Left ventricle myocardium inferior (tissue), 1 donor: ENCODE data around the gene ANTXR2. TPM values are rescaled to one million over a fixed set of nuclear protein-coding genes. Genes with fewer than 3 reads are reported as not detected.

Source experiments
- DNase-seq: peaks from one replicate; pipeline ENCODE4 v3.0.0-alpha.2; 2020
- H3K27ac ChIP-seq: fragments of 200-600 bp; replicated peaks from 2 replicates; pipeline ENCODE4 v1.8.0; 2021
- H3K27me3 ChIP-seq: fragments of 200-600 bp; 2 replicates; pipeline ENCODE4 v1.8.0; 2021; ENCODE audit warnings: low read depth
- H3K36me3 ChIP-seq: fragments of 200-600 bp; 2 replicates; pipeline ENCODE4 v1.8.0; 2021
- H3K4me1 ChIP-seq: fragments of 200-600 bp; 2 replicates; pipeline ENCODE4 v1.8.0; 2021
- H3K4me3 ChIP-seq: fragments of 200-600 bp; 2 replicates; pipeline ENCODE4 v1.8.0; 2021; ENCODE audit warnings: mild to moderate bottlenecking, moderate library complexity
- H3K9me3 ChIP-seq: fragments of 200-600 bp; replicated peaks from 2 replicates; pipeline ENCODE4 v1.8.0; 2021
- CTCF ChIP-seq: fragments of 200-600 bp; IDR thresholded peaks from 2 replicates; pipeline ENCODE4 v1.8.0; 2021; ENCODE audit warnings: antibody characterized with exemption, mild to moderate bottlenecking, borderline replicate concordance
- intact Hi-C: fragments of 100-400 bp; cut with micrococcal nuclease; formaldehyde crosslinking; loops from one replicate; pipeline ENCODE4 v1.11.0; 2022
- total RNA-seq: library from RNA; stranded (reverse); fragmentation: NEBNext Ultra II Directional; extraction: Animal tissue kit (Norgen Biotek cat#: 25700); gene quantifications from one replicate; pipeline ENCODE4 v1.2.1, GENCODE V29; 2021
- donor health status: DM: no; HTN: yes; CAD: no; lungs with severe emphysema.

Gene ANTXR2
- total RNA-seq, 1 donor from 2014 or later = 42.4 TPM

DNA sequence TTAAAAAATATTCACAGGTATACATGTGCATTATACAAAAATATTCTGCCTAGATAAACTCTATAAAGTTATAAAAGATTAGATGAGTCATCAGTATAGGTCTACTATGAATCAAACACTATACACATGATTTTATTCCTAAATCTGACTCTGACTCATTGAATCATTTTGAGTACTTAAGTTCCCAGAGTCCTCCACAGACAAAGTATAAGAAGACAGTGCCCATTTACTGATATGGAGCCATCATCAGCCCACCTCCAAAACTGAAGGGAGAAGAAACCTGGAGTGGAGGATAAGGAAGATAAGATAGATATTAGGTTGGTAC is 28.7 kb upstream of the ANTXR2 start:
- peaks cover 20% of the 10 kb centered on the region for H3K4me1 ChIP-seq
- no peak overlapping the region for H3K4me3 ChIP-seq
- H3K27ac ChIP-seq = no peak overlapping the region
- H3K9me3 ChIP-seq = peaks cover 5% of the 10 kb centered on the region
- no peaks in the 10 kb centered on the region for H3K27me3 ChIP-seq
- intact Hi-C loops = no loop called here
- TF ChIP-seq CTCF = no peak
- no peak for DNase-seq
- H3K36me3 ChIP-seq = no peaks in the 10 kb centered on the region

DNA sequence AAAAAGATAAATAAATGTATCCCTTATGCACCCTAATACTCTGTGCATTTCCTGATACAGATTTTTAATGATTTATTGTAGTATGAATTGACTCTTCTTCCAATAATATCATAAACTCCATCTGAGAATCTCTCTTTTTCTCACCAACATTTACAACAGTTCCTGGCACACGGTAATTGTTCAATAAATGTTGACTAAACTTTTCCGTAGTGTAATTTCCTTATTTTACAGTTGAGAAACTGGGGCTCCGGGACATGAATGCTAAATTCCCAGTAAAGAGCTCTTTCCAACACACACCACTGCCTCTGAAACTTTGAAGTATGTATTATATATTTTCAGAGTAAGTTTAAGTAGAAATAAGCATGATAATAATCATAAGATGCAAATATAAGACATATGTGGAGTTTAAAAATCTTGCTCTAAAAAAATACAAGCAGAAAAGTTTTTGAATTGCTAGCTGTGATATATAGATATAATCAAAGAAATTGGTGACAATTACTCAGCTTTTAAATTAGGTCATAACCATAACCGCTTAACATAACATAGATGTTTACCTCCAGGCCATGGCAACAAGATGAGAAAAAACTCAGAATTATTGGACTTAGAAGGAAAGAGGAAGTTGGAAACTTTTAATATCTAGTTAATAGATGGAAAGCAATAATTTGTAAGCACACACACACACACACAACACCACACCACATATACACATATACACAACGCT is 28.2 kb upstream of the ANTXR2 start:
- intact Hi-C loops = no loop called here
- TF ChIP-seq CTCF = no peak
- no peak for DNase-seq
- no peak overlapping the region for H3K4me3 ChIP-seq
- H3K4me1 ChIP-seq = peaks cover 24% of the 10 kb centered on the region
- H3K36me3 ChIP-seq = no peaks in the 10 kb centered on the region
- H3K27me3 ChIP-seq = no peaks in the 10 kb centered on the region
- no peaks in the 10 kb centered on the region for H3K9me3 ChIP-seq
- no peak overlapping the region for H3K27ac ChIP-seq

- Histone ChIP-seq H3K9me3 (no peaks in the 10 kb centered on the region), H3K36me3 (no peaks in the 10 kb centered on the region), H3K27ac (no peak overlapping the region), H3K4me3 (no peak overlapping the region), H3K27me3 (no peaks in the 10 kb centered on the region), H3K4me1 (peaks cover 24% of the 10 kb centered on the region)
- no peak for TF ChIP-seq CTCF
- DNase-seq = no peak
- intact Hi-C loops = no loop called here
Observed at GRCh38 chr4:80099671-80100070, 26.6 kb upstream of the ANTXR2 start.

- Histone ChIP-seq H3K4me3 (no peak overlapping the region), H3K36me3 (no peaks in the 10 kb centered on the region), H3K27me3 (no peaks in the 10 kb centered on the region), H3K9me3 (no peaks in the 10 kb centered on the region), H3K4me1 (peaks cover 24% of the 10 kb centered on the region), H3K27ac (no peak overlapping the region)
- intact Hi-C loops = no loop called here
- no peak for TF ChIP-seq CTCF
- no peak for DNase-seq
Observed at GRCh38 chr4:80098635-80099034, 25.6 kb upstream of the ANTXR2 start.

DNA sequence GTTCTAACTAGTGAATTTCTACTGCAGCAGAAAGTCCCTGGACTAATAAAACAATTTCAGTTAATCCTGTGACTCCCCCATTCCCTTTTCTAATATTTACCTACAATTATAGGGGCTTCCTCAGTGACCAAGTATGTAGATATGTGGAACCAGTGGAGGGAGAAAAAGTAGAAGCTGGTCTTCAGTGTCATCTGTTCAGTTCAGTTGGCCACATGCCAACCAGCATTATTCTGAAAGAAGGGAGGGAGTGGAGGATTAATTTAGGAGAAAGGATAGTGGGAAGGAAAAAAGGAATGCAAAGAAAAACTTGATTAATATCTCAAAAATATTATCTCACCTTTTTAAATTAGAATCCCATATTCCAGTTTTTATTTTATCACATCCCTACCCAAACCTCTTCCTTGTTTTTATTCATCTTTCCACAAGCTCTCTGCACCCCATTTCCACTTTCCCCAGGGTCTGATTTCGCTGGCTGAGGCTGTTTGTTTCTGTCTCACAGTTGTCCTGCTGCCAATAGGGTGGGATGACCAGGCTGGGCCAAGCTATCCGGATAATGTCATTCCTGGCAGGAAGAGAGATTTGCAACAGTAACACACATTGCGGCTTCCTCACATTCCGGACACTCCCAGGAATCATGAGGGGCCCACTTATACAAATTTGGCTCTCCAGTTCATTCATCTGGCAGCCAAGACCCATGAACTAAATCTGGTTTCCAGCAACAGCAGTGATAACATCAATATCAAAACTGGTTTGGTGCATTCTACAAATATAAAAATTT is 24.6 kb upstream of the ANTXR2 start:
- intact Hi-C loops = no loop called here
- Histone ChIP-seq H3K9me3 (no peaks in the 10 kb centered on the region), H3K27ac (peak overlapping the region; percentile 2), H3K4me1 (peaks cover 24% of the 10 kb centered on the region), H3K27me3 (no peaks in the 10 kb centered on the region), H3K4me3 (no peak overlapping the region), H3K36me3 (no peaks in the 10 kb centered on the region)
- DNase-seq = peak; percentile 56
- no peak for TF ChIP-seq CTCF
